IMR-90 (cell line): Measurements from ENCODE around the gene SPAG9. TPM values are rescaled to one million over a fixed set of nuclear protein-coding genes. Genes with fewer than 3 reads are reported as not detected.

Experiments
- ATAC-seq: fragments of 200-7000 bp; cut with Tn5 transposase; 2 replicates; pipeline ENCODE4 v1.9.1; 2020; ENCODE audit warnings: low read depth, mild to moderate bottlenecking, moderate library complexity
- BruUV-seq: library from RNA; stranded (reverse); fragments of 400-500 nt; replicated peaks from 2 replicates; lab custom pipeline; 2021; lab: Mats Ljungman, UMichigan
- CTCF ChIA-PET: fragments of 300-600 bp; formaldehyde crosslinking; extraction: SDS; loops from one replicate; lab custom pipeline; 2021; ENCODE audit warnings: antibody characterized with exemption; lab: Yijun Ruan, JAX
- POLR2A ChIA-PET: fragments of 300-600 bp; sonication (Branson Sonifier 250); formaldehyde crosslinking; loops from one replicate; lab custom pipeline; 2022; ENCODE audit warnings: antibody characterized with exemption; ENCODE audit not compliant: unreplicated experiment; lab: Charles Lee
- DNase-seq: peaks from one replicate; pipeline ENCODE4 v3.0.0; 2013
- H2AFZ ChIP-seq: replicated peaks from 2 replicates; pipeline ENCODE3; 2013; ENCODE audit warnings: low read length, mild to moderate bottlenecking; ENCODE audit not compliant: poor library complexity
- H2AK5ac ChIP-seq: 2 replicates; pipeline ENCODE4 v1.6.1; 2013; ENCODE audit warnings: low read depth, low read length, inconsistent platforms
- H2AK9ac ChIP-seq: replicated peaks from 2 replicates; pipeline ENCODE3; 2013; ENCODE audit warnings: mild to moderate bottlenecking, low read depth, low read length, moderate library complexity; ENCODE audit not compliant: poor library complexity
- H2BK120ac ChIP-seq: 2 replicates; pipeline ENCODE4 v1.6.1; 2013; ENCODE audit warnings: low read depth, low read length, inconsistent platforms
- H2BK15ac ChIP-seq: 3 replicates; pipeline ENCODE4 v1.6.1; 2013; ENCODE audit warnings: low read depth, low read length, inconsistent platforms
- H2BK20ac ChIP-seq: 2 replicates; pipeline ENCODE4 v1.6.1; 2013; ENCODE audit warnings: low read depth, mild to moderate bottlenecking, inconsistent platforms, low read length, moderate library complexity
- H2BK5ac ChIP-seq: 2 replicates; pipeline ENCODE4 v1.6.1; 2013; ENCODE audit warnings: mild to moderate bottlenecking, low read depth, low read length, inconsistent platforms; ENCODE audit not compliant: poor library complexity, severe bottlenecking
- H3K14ac ChIP-seq: replicated peaks from 2 replicates; pipeline ENCODE4 v1.6.1; 2013; ENCODE audit warnings: low read depth, low read length, inconsistent platforms
- H3K18ac ChIP-seq: 2 replicates; pipeline ENCODE4 v1.6.1; 2013; ENCODE audit warnings: low read depth, low read length, control low read depth
- H3K23ac ChIP-seq: 2 replicates; pipeline ENCODE4 v1.6.1; 2013; ENCODE audit warnings: low read depth, low read length, inconsistent platforms
- H3K27ac ChIP-seq: 2 replicates; pipeline ENCODE4 v1.5.1; 2013; ENCODE audit warnings: mild to moderate bottlenecking, control low read depth, low read length; ENCODE audit not compliant: insufficient read depth
- H3K27me3 ChIP-seq: 2 replicates; pipeline ENCODE4 v1.6.1; 2013; ENCODE audit warnings: low read length; ENCODE audit not compliant: control insufficient read depth, insufficient read depth
- H3K36me3 ChIP-seq: 2 replicates; pipeline ENCODE4 v1.6.1; 2013; ENCODE audit warnings: low read length, mixed read lengths; ENCODE audit not compliant: control insufficient read depth, insufficient read depth
- H3K4ac ChIP-seq: 2 replicates; pipeline ENCODE4 v1.6.1; 2013; ENCODE audit warnings: low read depth, low read length, inconsistent platforms
- H3K4me1 ChIP-seq: 2 replicates; pipeline ENCODE4 v1.6.1; 2013; ENCODE audit warnings: low read length, mixed read lengths; ENCODE audit not compliant: control insufficient read depth, insufficient read depth
- H3K4me2 ChIP-seq: 2 replicates; pipeline ENCODE4 v1.6.1; 2013; ENCODE audit warnings: low read depth, mild to moderate bottlenecking, control low read depth, low read length, moderate library complexity
- H3K4me3 ChIP-seq: 2 replicates; pipeline ENCODE4 v1.5.1; 2013; ENCODE audit warnings: low read depth, mild to moderate bottlenecking, control low read depth, low read length, moderate library complexity; ENCODE audit not compliant: insufficient read depth
- H3K56ac ChIP-seq: 2 replicates; pipeline ENCODE4 v1.6.1; 2013; ENCODE audit warnings: low read length, inconsistent platforms; ENCODE audit not compliant: insufficient read depth; ENCODE audit errors: extremely low read depth
- H3K79me1 ChIP-seq, 2 experiments: 2 replicates each; pipeline ENCODE4 v1.6.1; 2013; ENCODE audit warnings: low read length in 2 of 2, inconsistent platforms in 1 of 2, low read depth in 1 of 2
- H3K9ac ChIP-seq: 2 replicates; pipeline ENCODE4 v1.6.1; 2013; ENCODE audit warnings: low read depth, low read length, control low read depth
- H3K9me1 ChIP-seq: 2 replicates; pipeline ENCODE4 v1.6.1; 2013; ENCODE audit warnings: low read length, inconsistent platforms; ENCODE audit not compliant: insufficient read depth
- H3K9me3 ChIP-seq: 2 replicates; pipeline ENCODE4 v1.6.1; 2013; ENCODE audit warnings: low read length; ENCODE audit not compliant: control insufficient read depth, insufficient read depth
- H4K20me1 ChIP-seq: 2 replicates; pipeline ENCODE4 v1.6.1; 2013; ENCODE audit warnings: low read length, inconsistent platforms; ENCODE audit not compliant: insufficient read depth
- H4K5ac ChIP-seq: 2 replicates; pipeline ENCODE4 v1.6.1; 2013; ENCODE audit warnings: mild to moderate bottlenecking, low read depth, low read length, control low read depth
- H4K8ac ChIP-seq, 2 experiments: 2 replicates each; pipeline ENCODE4 v1.6.1; 2013; ENCODE audit warnings: low read depth in 2 of 2, low read length in 2 of 2, control low read depth in 1 of 2, inconsistent platforms in 1 of 2
- H4K91ac ChIP-seq: 2 replicates; pipeline ENCODE4 v1.6.1; 2013; ENCODE audit warnings: low read depth, low read length, inconsistent platforms; ENCODE audit not compliant: insufficient read depth
- BHLHE40 ChIP-seq: fragments of 150-350 bp; IDR thresholded peaks from 2 replicates; pipeline ENCODE4 v1.6.1; 2016; ENCODE audit warnings: mild to moderate bottlenecking, low read depth, low read length
- CEBPB ChIP-seq: IDR thresholded peaks from 2 replicates; pipeline ENCODE4 v1.6.1; 2012; ENCODE audit warnings: low read depth, low read length, improper control_type of control experiment
- CHD1 ChIP-seq: IDR thresholded peaks from 2 replicates; pipeline ENCODE4 v1.6.1; 2012; ENCODE audit warnings: low read depth, low read length, improper control_type of control experiment
- FOS ChIP-seq: fragments of 150-350 bp; IDR thresholded peaks from 2 replicates; pipeline ENCODE4 v1.6.1; 2016; ENCODE audit warnings: low read depth, low read length
- MAFK ChIP-seq: IDR thresholded peaks from 2 replicates; pipeline ENCODE4 v1.6.1; 2012; ENCODE audit warnings: low read depth, low read length, improper control_type of control experiment
- MAZ ChIP-seq: IDR thresholded peaks from 2 replicates; pipeline ENCODE4 v1.6.1; 2012; ENCODE audit warnings: low read depth, mild to moderate bottlenecking, low read length, improper control_type of control experiment, moderate library complexity, borderline replicate concordance
- MXI1 ChIP-seq: IDR thresholded peaks from 2 replicates; pipeline ENCODE4 v1.6.1; 2012; ENCODE audit warnings: low read depth, mild to moderate bottlenecking, low read length, moderate library complexity, borderline replicate concordance
- NFE2L2 ChIP-seq: fragments of 150-350 bp; IDR thresholded peaks from 2 replicates; pipeline ENCODE4 v1.6.1; 2016; ENCODE audit warnings: low read depth, mild to moderate bottlenecking, low read length
- POLR2A ChIP-seq: IDR thresholded peaks from 2 replicates; pipeline ENCODE4 v1.6.1; 2012; ENCODE audit warnings: mild to moderate bottlenecking, low read depth, low read length
- RAD21 ChIP-seq: IDR thresholded peaks from 2 replicates; pipeline ENCODE4 v1.6.1; 2012; ENCODE audit warnings: low read length, improper control_type of control experiment
- RCOR1 ChIP-seq: IDR thresholded peaks from 2 replicates; pipeline ENCODE4 v1.6.1; 2012; ENCODE audit warnings: mild to moderate bottlenecking, low read length, improper control_type of control experiment; ENCODE audit not compliant: insufficient replicate concordance
- RFX5 ChIP-seq: IDR thresholded peaks from 2 replicates; pipeline ENCODE4 v1.8.0; 2012; ENCODE audit warnings: low read depth, mild to moderate bottlenecking, low read length, moderate library complexity
- SMC3 ChIP-seq: fragments of 150-350 bp; IDR thresholded peaks from 2 replicates; pipeline ENCODE4 v1.6.1; 2016; ENCODE audit warnings: low read depth, mild to moderate bottlenecking, antibody characterized with exemption, low read length, moderate library complexity
- WGBS, 2 experiments: methylation state at CpG; one replicate each; pipeline versions ENCODE4 v1.1.5 to v1.1.7; 2013; ENCODE audit warnings: missing lambda C conversion rate in 2 of 2; ENCODE audit not compliant: insufficient read length in 1 of 2; ENCODE audit errors: extremely low coverage in 2 of 2; 5-methylcytosine and 5-hydroxymethylcytosine counted together
- dilution Hi-C: fragments of 300-500 bp; cut with HindIII; formaldehyde crosslinking; loops from one replicate; pipeline ENCODE4 v1.14.3; 2018; ENCODE audit warnings: low sequenced_read_pairs; ENCODE audit not compliant: unreplicated experiment
- in situ Hi-C: fragments of 300-500 bp; cut with MboI; formaldehyde crosslinking; loops from 3 replicates; pipeline ENCODE4 v1.14.3; 2019; ENCODE audit warnings: low sequenced_read_pairs, inconsistent platforms, mixed read lengths
- intact Hi-C: fragments of 100-400 bp; cut with micrococcal nuclease; formaldehyde crosslinking; loops from 2 replicates; pipeline ENCODE4 v1.10.0; 2022
- polyA plus RNA-seq, 3 experiments: library from polyadenylated mRNA; depleted of rRNA; stranded (reverse); fragments of >200 nt; gene quantifications; 2 replicates each; pipeline ENCODE4 v1.2.3, GENCODE V29; 2012; ENCODE audit warnings: low replicate concordance in 1 of 3
- total RNA-seq: library from RNA; depleted of rRNA; stranded (reverse); fragments of >200 nt; gene quantifications from 2 replicates; pipeline ENCODE4 v1.2.3, GENCODE V29; 2012
- TF ChIP-seq, protein P1 (sequence below): conservative IDR thresholded peaks from 2 replicates; pipeline ENCODE4 v1.5.1; 2012; ENCODE audit warnings: mild to moderate bottlenecking, low read depth, low read length, improper control_type of control experiment
- TF ChIP-seq, protein P2 (sequence below): fragments of 150-350 bp; IDR thresholded peaks from 2 replicates; pipeline ENCODE4 v1.6.1; 2016; ENCODE audit warnings: low read depth, mild to moderate bottlenecking, low read length, moderate library complexity, borderline replicate concordance

SPAG9 gene
- total and polyA plus RNA-seq, 2 of the 4 experiments (the other 2 are of a cell fraction): 26.7 to 75.5 TPM

DNA sequence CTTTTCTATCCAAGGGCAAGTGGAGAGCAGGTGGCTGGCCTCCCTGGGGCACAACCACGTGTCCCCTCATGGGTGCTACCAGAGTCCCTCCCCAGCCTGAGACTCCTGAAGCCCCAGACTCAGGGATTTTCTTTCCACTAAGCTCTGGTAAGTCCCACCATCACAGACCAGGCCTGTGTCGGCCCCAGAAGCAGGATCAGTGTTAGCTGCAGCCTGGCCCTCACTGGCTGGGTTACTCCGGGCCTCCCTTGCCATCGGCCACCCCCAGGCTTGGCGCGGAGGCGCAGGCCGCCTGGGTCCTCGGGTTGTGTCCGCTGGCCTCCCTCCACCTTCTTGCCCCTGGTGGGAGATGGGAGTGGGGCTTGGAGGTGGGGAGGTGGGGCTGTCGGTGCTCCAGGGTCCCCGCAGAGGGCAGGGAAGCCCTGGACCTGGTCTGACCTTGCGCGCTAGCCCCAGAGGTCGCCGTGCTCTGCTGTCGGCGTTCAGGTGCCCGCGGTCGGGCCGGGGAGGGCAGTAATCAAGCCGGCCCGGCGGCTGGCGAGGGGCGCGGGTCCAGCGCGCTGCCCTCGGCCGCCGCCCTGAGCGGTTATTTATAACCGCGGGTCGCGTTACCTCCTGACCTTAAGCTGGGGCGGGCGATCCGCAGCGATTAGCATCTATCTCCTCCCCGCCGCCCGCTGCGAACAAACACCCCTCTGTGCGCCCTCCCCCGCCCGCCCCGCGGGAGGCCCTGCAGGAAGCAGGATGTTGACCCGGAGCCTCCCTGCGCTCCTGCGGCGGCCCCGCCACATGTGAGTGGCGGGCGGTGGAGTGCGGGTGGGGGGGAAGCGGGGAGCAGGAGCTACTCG lies 176.4 kb downstream of the SPAG9 start:
- peak; percentile 86 for ATAC-seq
- WGBS, 2 experiments: 11% methylated on average over 1 of the region's 61 CpGs; no CpG with 5 or more reads in 1 of the 2 experiments
- H4K91ac ChIP-seq: peak overlapping the region; percentile 45; the same call in 1 of the 2 replicates
- in situ Hi-C loops: no loop called here
- H3K23ac ChIP-seq: peak overlapping the region; percentile 32; the same call in 1 of the 2 replicates
- no TSS peak for BruUV-seq
- peak overlapping the region; percentile 15; the same call in 1 of the 2 replicates for H3K18ac ChIP-seq
- peak overlapping the region; percentile 63; the same call in 1 of the 2 replicates for H2AK5ac ChIP-seq
- no peaks in the 10 kb centered on the region for H3K9me3 ChIP-seq
- intact Hi-C loops: no loop called here
- H2BK120ac ChIP-seq: peak overlapping the region; percentile 52
- no peak overlapping the region for H2BK20ac ChIP-seq
- no peaks in the 10 kb centered on the region for H3K27me3 ChIP-seq
- no peaks in the 10 kb centered on the region for H4K20me1 ChIP-seq
- peaks cover 9% of the 10 kb centered on the region; the same call in 1 of the 2 replicates for H3K9me1 ChIP-seq
- H2AK9ac ChIP-seq: peak overlapping the region; percentile 75
- dilution Hi-C loops: no loop called here
- peak overlapping the region; percentile 73 for H4K5ac ChIP-seq
- ChIA-PET POLR2A (interaction anchor here (0.5 to 1.2 kb wide), 4 partner anchors 77 to 1619 kb away, joined by 3 to 9 read pairs (median 4); partner anchors contain the start of gene TOB1), CTCF (no interaction called here)
- H2AFZ ChIP-seq: peak overlapping the region; percentile 92
- no peak overlapping the region for H3K27ac ChIP-seq
- H2BK5ac ChIP-seq: no peak overlapping the region
- no peaks in the 10 kb centered on the region for H3K36me3 ChIP-seq
- peak overlapping the region; percentile 51 to 85; a peak in 2 of 4 replicates for H4K8ac ChIP-seq
- peak overlapping the region; percentile 40 for H3K4me2 ChIP-seq
- H3K56ac ChIP-seq: no peak overlapping the region
- H3K4me1 ChIP-seq: peaks cover 8% of the 10 kb centered on the region
- H3K4ac ChIP-seq: peak overlapping the region; percentile 64
- no peak overlapping the region for H3K9ac ChIP-seq
- H3K14ac ChIP-seq: peak overlapping the region; percentile 55; the same call in 1 of the 2 replicates
- peak; percentile 19 for DNase-seq
- no peak overlapping the region; the same call in 2 of the 3 replicates for H2BK15ac ChIP-seq
- H3K4me3 ChIP-seq: peak overlapping the region; percentile 10; the same call in 1 of the 2 replicates
- no peaks in the 10 kb centered on the region for H3K79me1 ChIP-seq
- no peak for TF ChIP-seq CHD1
- no peak for TF ChIP-seq FOS
- no peak for TF ChIP-seq MXI1
- TF ChIP-seq, protein P1, sequence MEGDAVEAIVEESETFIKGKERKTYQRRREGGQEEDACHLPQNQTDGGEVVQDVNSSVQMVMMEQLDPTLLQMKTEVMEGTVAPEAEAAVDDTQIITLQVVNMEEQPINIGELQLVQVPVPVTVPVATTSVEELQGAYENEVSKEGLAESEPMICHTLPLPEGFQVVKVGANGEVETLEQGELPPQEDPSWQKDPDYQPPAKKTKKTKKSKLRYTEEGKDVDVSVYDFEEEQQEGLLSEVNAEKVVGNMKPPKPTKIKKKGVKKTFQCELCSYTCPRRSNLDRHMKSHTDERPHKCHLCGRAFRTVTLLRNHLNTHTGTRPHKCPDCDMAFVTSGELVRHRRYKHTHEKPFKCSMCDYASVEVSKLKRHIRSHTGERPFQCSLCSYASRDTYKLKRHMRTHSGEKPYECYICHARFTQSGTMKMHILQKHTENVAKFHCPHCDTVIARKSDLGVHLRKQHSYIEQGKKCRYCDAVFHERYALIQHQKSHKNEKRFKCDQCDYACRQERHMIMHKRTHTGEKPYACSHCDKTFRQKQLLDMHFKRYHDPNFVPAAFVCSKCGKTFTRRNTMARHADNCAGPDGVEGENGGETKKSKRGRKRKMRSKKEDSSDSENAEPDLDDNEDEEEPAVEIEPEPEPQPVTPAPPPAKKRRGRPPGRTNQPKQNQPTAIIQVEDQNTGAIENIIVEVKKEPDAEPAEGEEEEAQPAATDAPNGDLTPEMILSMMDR: no peak
- no peak for TF ChIP-seq POLR2A
- no peak for TF ChIP-seq RCOR1
- no peak for TF ChIP-seq NFE2L2
- TF ChIP-seq RAD21: no peak
- no peak for TF ChIP-seq RFX5
- TF ChIP-seq BHLHE40: no peak
- no peak for TF ChIP-seq SMC3
- no peak for TF ChIP-seq MAZ
- no peak for TF ChIP-seq MAFK
- TF ChIP-seq, protein P2, sequence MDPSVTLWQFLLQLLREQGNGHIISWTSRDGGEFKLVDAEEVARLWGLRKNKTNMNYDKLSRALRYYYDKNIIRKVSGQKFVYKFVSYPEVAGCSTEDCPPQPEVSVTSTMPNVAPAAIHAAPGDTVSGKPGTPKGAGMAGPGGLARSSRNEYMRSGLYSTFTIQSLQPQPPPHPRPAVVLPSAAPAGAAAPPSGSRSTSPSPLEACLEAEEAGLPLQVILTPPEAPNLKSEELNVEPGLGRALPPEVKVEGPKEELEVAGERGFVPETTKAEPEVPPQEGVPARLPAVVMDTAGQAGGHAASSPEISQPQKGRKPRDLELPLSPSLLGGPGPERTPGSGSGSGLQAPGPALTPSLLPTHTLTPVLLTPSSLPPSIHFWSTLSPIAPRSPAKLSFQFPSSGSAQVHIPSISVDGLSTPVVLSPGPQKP: no peak
- no peak for TF ChIP-seq CEBPB
